Hematopoietic multipotent progenitor cell treated with erythropoietin and hydrocortisone succinate and interleukin-3 and kit ligand, for 8 days (in vitro differentiated cells): ENCODE measurements around the gene HES4.
"Not testable (repeated sequence)": the region's sequence is repeated elsewhere in the genome, so short reads cannot be mapped to it uniquely, and the experiment has no call there.

Source experiments
- DNase-seq: peaks from one replicate; pipeline ENCODE4 v3.0.0-alpha.2; 2015

Gene HES4

DNA sequence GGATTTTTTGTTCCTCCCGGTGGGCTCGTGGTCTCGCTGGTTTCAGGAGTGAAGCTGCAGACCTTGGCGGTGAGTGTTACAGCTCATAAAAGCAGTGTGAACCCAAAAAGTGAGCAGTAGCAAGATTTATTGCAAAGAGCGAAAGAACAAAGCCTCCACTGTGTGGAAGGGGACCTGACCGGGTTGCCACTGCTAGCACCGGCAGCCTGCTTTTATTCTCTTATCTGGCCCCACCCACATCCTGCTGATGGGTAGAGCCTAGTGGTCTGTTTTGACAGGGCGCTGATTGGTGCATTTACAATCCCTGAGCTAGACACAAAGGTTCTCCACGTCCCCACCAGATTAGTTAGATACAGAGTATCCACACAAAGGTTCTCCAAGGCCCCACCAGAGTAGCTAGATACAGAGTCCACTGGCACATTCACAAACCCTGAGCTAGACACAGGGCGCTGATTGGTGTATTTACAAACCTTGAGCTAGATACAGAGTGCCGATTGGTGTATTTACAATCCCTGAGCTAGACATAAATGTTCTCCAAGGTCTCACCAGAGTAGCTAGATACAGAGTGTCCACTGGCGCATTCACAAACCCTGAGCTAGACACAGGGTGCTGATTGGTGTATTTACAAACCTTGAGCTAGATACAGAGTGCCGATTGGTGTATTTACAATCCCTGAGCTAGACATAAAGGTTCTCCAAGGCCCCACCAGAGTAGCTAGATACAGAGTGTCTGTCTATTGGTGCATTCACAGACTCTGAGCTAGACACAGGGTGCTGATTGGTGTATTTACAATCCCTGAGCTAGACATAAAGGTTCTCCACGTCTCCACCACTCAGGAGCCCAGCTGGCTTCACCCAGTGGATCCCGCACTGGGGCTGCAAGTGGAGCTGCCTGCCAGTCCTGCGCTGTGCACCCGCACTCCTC, 17.8 kb upstream of the HES4 start:
- DNase-seq = not testable (repeated sequence)

DNA sequence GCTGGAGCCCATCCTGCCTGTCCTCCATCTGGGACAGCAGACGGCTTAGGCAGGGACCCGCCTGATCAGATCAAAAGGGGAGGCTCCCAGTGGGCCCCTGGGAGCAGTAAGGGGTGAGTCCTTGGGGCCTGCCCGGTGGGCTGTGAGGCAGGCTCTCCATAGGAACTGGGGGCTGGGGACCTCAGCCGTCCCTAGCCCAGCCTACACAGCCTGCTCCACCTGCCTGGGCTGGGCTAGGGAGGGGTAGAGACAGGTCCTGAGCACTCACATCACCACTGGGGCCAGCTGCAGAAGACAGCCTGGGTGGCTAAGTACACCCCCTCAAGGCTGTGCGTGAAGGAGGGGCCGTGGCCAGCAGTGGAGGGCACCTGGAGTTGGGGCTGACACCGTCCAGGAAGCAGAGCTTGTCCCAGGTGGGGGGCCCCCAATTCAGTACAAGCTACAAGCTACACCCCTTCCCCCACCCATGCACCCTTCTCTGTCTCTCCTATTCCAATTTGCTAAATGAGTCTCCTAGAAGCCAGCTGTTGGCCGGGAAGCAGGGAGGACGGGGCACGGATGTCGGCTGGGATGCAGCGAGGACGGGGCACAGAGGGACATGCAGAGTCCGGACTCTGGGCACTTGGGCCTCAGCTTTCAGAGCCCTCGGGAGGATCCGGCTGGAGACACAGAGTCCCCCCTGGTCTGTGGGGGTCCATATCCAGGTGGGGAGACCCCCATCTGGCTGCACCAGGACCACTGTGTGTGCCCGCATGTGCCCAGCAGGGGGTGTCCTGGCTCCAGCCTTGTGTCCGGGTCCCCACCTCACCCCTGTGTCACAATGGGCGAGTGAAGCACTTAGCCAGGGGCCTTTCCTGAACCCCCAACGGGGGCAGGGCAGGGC, 15.1 kb upstream of the HES4 start:
- peak; percentile 38 for DNase-seq

DNA sequence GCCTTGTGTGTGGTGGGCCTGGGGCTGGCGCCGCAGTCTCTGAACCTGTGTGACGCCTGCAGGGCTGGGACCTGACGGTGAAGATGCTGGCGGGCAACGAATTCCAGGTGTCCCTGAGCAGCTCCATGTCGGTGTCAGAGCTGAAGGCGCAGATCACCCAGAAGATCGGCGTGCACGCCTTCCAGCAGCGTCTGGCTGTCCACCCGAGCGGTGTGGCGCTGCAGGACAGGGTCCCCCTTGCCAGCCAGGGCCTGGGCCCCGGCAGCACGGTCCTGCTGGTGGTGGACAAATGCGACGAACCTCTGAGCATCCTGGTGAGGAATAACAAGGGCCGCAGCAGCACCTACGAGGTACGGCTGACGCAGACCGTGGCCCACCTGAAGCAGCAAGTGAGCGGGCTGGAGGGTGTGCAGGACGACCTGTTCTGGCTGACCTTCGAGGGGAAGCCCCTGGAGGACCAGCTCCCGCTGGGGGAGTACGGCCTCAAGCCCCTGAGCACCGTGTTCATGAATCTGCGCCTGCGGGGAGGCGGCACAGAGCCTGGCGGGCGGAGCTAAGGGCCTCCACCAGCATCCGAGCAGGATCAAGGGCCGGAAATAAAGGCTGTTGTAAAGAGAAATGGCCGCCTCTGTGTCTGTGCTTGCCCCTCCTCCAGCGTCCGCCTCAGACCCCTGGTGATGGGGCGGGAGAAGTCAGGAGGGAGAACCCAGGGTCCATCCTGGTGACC, 14.2 kb upstream of the HES4 start:
- no peak for DNase-seq

DNA sequence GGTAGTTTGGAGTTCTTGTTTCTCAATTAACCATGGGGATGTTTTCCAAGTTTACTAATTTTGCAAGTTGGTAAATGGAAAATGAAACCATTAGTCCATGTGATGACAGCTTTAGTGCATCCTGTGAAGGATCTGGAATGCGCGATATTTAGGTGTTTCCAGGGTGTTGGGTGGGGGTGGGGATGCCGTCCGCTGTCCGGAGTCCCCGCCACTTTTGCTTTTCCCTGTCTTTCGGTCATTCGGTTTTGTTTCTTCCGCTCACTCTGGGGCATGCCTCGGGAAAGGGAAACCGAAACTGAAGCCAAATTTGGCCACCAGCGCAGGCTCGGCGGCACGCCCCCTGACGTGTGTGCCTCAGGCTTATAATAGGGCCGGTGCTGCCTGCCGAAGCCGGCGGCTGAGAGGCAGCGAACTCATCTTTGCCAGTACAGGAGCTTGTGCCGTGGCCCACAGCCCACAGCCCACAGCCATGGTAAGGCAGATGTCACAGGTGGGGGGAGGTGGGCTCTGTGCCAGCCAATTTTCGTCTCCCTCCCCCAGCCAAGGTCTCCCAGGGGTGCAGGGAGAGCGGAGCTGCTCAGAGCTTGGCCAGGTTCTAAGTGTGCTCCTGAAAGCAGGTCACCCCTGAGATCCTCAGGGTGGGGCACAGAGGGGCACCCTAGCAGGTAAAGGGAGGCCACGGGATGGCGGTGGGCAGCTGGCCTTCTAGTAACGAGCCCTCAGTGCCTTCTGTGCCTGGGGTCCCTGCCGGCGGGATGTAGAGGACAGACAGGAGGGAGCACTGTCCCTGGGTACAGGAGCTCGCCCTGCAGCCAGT, 13.4 kb upstream of the HES4 start, which contains the start of gene ISG15:
ISG15 (plus strand) TSS at position 393 of the 817 bp plus-strand sequence; CDS start at position 470, 77 bp downstream.
- DNase-seq = peak; percentile 89

DNA sequence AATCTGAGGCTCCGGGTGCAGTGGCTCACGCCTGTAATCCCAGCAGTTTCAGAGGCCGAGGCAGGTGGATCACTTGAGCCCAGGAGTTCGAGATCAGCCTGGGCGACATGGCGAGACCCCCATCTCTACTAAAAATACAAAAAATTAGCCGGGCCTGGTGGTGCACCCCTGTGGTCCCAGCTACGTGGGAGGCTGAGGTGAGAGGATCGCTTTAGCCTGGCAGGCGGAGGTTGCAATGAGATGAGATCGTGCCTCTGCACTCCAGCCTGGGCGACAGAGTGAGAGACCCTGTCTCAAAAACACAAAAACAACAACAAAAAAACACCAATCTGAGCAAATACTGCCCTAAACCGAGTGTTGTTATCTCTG, 12.8 kb upstream of the HES4 start:
- not testable (repeated sequence) for DNase-seq

DNA sequence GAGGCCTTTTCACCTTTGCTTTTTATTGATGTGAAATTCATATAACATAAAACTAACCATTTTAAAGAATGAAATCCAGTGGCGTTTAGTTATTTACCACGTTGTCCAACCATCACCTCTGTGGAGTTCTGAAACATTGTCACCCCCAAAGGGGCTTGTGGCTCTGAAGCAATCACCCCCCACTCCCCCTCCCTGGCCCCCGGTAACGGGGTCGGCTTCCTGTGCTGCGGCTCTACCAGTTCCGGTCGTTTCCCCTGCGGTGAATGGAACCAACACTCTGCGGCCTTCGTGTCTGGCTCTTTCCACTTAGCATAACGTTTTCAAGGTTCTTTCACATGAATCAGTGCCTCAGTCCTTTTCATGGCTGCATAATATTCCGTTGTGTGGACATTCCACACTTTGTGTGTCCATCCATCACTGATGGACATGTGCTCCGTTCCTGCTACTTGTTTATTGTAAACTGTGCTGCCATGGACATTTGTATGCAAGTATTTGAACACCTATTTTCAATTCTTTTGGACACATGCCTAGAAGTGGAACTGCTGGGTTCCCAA, 11.6 kb upstream of the HES4 start:
- DNase-seq = no peak

DNA sequence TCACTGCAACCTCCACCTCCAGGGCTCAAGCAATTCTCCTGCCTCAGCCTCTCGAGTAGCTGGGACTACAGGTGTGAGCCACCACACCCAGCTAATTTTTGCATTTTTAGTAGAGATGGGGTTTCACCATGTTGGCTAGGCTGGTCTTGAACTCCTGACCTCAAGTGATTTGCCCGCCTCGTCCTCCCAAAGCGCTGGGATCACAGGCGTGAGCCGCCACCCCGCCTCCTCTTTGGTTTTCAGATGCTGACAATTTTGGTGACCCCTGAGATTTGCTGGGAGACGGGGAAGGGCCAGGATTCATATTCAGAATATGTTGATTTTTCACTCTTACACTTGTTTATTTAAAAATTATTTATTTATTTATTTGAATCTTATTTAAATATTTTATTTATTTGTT, 10.2 kb upstream of the HES4 start:
- DNase-seq = not testable (repeated sequence)

DNA sequence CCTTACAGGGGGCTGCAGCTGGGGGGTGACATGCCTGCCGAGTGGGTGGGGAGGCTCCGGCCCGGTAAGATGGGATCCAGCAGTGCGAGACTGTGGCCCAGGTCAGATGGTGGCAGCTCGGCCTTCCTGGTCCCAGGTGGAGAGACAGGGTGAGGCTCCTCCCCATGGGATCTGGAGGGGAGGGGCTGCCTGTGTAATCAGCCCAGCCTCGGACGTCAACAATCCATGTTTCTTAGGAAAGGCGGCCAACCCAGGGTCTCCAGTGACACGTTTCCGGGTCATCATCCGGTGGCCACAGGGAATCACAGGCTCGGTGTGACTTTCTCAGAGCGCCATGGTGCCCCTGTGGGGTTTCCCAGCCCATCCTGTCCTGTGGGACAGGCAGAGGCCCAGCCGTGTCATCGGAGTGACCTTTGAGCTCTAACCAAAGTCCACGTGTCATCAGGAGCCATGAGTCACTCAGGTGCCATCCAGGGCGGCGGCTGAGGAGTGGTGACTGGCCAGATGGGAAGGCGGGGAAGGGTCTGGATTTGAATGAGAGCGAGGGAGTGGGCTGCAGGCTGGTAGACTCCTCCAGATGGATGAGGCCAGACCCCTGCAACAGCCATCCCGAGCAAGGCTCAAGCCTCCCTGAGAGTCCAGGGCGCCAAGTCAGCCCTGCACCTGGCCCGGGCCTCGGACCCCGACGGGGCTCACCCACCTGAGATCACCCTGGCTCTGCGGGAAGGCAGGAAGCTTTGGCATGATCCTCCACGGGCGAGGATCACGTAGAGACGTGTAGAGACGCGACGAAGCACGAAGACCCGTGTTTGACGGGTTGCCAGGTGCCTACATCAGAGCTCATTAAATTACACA, 6.6 kb upstream of the HES4 start:
- no peak for DNase-seq

DNA sequence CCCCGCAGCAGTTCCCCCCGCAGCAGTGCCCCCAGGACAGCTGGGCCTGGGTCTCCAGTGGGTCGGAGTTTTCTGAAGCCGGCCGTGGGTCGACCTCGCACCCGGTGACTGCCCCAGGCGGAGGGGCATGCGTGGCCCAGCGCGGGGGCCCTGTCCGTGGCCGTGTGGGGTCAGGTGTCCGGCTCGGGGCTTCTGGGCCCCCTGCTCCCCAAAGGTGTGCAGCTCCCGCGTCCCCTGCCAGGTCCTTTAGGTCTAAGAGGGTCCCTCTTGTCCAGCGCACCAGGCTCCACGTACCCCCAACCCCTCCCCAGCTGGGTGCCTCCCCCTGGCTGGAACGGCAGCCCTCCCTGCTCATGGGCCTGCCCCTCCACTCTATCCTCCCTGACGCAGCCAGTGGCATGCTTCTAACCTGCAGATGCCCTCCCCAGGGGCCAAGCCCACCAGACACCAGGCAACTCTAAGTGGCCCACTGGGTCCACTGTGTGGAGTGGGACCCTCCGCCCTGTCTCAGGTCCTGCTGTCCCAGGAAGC, 5.9 kb upstream of the HES4 start:
- no peak for DNase-seq

DNA sequence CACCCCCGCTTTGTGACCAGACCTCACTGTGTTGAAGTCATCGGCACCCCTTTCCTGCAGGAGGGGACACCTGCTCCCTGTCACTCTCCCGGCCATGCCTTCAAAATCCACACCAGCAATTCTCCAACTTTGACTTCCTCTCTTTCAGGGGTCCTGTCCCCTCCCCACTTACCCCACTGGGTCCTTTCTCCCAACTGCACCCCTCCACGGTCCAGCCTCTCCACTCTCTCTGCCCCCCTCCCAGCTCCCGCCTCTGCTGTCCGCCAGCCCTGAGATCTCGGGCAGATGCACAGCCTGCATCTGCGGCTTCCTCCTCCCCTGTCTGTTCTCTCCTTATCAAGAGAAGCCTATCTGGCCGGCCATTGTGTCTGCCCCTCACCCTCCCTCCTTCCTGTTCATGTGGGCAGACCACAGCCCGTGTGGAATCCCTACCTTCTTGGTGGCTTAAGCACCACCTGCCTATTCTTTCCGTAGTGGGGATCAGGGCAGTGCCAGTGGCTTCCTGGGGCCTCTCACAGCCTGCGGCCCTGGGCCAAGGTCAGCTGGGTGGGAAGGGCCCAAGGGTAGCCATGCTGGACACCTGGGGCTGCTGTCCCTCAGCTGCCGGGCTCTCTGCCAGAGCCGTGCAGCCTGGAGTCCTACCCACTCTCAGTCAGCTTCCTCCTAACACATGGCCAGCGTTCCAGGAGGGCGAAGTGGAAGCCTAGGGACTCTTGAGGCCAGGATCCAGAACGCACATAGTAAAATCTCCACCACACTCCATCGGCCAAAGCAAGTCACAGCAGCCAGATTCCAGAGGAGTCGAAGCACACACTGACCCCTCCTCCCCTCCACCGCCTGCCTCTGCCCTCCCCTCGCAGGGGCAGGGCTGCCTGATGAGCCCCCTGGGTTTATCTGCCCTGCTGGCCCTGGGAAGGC, 5.1 kb upstream of the HES4 start:
- peak; percentile 54 for DNase-seq

DNA sequence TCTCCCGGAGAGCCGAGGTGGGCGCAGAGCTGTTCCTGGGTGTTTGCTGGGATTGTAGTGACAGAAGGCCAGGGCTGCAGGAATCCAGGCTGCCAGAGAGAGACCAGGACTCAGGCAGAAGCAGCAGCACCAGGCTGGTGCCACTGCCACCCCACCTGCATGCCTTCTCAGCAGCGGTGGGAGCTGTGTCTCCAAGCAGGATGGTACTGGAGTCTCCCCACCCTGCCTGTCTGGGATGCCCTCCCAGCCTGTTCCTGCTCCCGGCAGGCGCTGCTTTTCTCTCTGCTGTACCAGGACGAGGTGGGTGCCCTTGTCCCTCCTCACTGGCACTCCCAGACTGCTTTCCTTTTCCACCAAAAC, 4.5 kb upstream of the HES4 start:
- no peak for DNase-seq

DNA sequence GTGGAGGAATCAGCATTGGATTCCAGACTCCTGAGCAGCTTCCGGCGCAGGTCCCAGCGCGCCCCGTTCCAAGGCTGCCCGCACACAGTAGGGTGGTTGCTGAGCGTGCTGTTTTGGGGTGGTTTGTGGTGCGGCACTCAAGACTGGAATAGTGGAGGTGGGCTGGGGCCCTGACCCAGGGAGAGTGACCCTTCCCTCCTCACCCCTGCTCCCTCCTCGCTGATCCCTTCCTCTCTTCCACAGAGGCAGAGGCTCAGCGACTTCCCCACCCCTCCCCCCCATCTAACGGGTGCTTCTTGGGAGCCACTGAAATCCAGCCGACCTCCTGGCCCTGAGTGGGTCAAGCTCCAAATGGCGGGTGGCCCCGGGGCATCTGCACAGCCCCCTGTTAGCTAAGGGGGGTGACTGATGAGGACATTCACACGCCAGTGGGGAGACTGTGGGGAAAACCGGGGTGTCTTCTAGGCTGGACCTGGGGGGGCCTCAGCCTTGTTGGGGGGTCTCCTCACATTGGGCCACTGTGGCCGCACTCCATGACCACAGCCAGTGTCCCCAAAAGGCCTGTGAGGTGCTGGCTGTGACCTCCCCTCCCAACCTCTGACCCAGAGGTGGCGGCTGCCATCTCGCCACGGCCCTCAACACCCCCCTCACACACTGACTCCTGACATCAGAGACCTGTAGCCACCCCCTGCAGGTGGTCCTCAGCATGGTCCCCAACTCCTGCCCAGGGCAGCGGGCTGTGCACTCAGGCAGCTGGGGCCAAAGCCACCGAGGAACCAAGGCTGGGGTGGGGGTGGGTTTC, 3.9 kb upstream of the HES4 start:
- DNase-seq = no peak

DNA sequence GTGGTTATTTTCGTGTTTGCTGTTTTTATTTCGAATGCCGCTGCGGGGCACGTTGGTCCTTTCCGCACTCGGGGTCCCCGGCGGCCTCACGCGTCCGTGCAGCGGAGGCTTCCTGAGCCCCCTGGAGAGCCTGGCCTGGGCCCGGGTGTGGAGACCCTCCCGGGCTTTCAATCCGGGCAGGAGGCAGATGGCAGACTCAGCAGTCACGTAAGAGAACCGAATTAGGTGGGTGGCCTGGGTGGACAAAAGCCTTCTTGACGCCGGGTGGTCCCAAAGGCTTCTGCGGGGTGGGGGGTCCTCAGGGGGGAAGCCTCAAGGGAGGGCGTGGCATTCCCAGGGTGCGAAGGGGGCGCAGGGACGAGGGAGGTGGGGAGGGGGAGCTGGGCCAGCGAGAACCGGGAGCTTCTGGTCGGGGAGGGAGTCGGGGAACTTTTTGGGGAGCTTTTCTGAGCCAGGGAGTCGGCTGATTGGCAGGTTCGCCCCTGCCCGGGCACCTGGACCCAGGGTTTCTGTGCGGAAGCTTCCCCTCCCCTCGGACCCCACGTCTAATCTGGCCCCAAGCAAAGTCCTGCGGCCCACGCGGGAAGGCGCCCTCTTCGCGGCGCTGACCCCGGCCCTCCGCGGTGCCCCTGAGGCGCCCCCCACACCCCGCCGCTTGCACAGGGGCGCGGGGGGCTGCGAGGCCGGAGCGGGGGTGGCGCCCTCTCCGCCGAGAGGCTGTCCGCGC, 1.3 kb upstream of the HES4 start:
- DNase-seq = no peak

DNA sequence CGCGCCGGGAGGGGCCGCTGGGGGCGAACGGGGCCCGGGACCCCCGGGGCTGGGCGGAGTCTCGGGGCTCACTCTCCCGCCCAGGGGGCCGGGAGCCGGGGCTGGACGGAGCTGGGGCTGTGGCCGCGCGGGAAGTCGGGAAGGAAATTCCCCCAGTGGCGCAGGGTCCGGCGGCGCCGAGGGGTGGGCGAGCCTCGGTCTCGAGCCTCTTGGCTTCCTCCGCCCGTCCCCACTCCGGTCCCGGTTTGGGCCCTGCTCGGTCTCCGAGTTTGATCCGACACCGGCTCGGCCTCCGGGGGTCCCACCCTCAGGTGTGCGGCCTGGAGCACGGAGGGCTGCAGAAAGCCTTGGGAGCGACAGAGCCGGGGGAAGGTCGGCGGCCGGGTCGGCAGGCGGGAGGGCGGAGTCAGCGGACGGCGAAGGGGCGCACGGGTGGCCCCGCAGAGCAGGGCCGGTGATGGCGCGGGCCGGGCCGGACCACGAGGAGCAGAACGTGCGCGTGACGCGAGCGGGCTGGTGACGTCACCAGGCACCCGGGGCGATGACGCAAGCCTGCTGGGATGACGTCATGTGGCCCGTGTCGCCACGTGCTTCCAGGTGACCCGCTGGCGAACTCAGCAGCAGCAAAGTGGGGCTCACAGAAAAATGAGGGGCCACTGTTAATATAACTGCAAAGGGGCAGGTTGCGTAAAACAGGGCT, 610 bp upstream of the HES4 start:
- DNase-seq = peak; percentile 16

DNA sequence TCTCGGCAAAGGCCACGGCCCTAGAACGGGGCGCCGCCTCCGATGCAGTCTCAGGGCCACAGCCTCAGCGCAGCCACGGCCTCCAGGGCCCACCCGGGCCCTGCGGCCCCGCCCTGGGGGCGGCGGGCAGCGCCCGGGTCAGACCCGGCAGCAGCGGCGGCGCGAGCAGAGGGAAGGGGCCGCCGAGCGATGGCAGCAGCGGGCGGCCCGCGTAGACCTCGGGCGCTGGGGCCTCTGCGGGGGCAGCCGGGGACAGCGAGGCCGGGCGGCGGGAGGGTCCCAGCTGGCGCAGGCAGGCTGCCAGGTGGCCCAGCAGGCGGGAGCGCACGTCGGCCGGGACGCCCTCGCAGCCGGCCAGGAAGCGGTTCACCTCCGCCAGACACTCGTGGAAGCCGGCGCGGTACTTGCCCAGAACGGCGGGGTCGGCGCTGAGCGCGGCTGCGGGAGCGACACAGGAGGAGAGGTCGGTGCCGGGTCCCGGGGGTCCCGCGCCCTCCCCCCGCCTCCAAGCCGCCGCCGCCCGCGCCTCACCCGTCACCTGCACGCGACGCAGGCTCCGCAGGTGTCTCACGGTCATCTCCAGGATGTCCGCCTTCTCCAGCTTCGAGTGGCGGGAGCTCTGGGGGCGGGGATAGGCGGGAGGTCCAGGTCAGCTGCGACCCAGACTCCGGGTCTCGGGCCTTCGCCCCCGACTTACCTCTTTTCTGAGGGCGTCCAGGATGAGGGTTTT, 737 bp downstream of the HES4 start:
- peak; percentile 9 for DNase-seq

DNA sequence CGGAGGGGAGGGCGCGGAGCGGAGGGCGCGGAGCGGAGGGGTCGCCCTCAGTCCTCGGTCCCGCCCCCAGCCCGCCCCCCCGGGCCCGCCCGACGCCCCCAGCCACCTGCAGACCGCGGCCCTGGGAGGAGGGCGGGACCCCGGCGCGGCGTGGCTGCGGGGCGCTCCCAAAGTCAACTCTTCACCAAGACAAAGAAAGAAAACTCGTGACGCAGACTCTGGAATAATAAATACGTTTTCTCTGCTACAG, 1.2 kb downstream of the HES4 start:
- DNase-seq = no peak
